Tibial artery (tissue), 4 donors: ENCODE measurements around the gene RAI2.
A peak's percentile ranks its signal among the peaks of the same experiment; 100 is the strongest.

Experiments used
- DNase-seq, 2 donors: peaks; one replicate each; pipeline ENCODE4 v3.0.0-alpha.2; 2019
- H3K27ac ChIP-seq, 2 donors: fragments of 200-600 bp; sonication (generic) in 1 of 2; 1 replicate in 1 of 2; 2 replicates in 1 of 2; pipeline ENCODE4 v1.5.1; 2018 to 2019; ENCODE audit warnings: mild to moderate bottlenecking in 1 of 2
- H3K27me3 ChIP-seq, 2 donors: fragments of 200-600 bp; sonication (generic) in 1 of 2; one replicate each; pipeline versions ENCODE4 v1.5.1 to v1.6.0; 2016 to 2019
- H3K36me3 ChIP-seq, 3 donors: fragments of 200-600 bp; sonication (generic) in 2 of 3; one replicate each; pipeline ENCODE4 v1.5.1; 2016 to 2019; ENCODE audit warnings: mild to moderate bottlenecking in 2 of 3
- H3K4me1 ChIP-seq, 4 donors: fragments of 200-600 bp; sonication (generic) in 2 of 4; 1 replicate in 3 of 4; 2 replicates in 1 of 4; pipeline ENCODE4 v1.5.1; 2016 to 2019
- H3K4me3 ChIP-seq, 2 donors: fragments of 200-600 bp; sonication (generic) in 1 of 2; 1 replicate in 1 of 2; 2 replicates in 1 of 2; pipeline ENCODE4 v1.5.1; 2018 to 2019; ENCODE audit warnings: mild to moderate bottlenecking in 2 of 2
- H3K9me3 ChIP-seq, 3 donors: fragments of 200-600 bp; sonication (generic) in 1 of 3; one replicate each; pipeline ENCODE4 v1.5.1; 2016 to 2019
- CTCF ChIP-seq, 2 experiments: fragments of 200-600 bp in 1 of 2; fragments of 450-650 bp in 1 of 2; IDR thresholded peaks; one replicate each; pipeline ENCODE4 v1.5.1; 2017 to 2019; ENCODE audit warnings: antibody characterized with exemption in 2 of 2, mild to moderate bottlenecking in 1 of 2, moderate library complexity in 1 of 2
- intact Hi-C: fragments of 100-400 bp; cut with DNase I; formaldehyde crosslinking; loops from one replicate; pipeline ENCODE4 v1.15.0; 2023; ENCODE audit warnings: low total_unique reads

The RAI2 gene

GRCh38 chrX:17869580-17869979 is 8.5 kb upstream of the RAI2 start:
- no peaks in the 10 kb centered on the region for H3K27me3 ChIP-seq
- H3K36me3 ChIP-seq: no peaks in the 10 kb centered on the region
- no peak for TF ChIP-seq CTCF (IDR thresholded peaks at IDR 0.05)
- H3K27ac ChIP-seq: no peak overlapping the region
- no peak overlapping the region for H3K4me3 ChIP-seq
- H3K9me3 ChIP-seq: no peaks in the 10 kb centered on the region
- intact Hi-C loops: no loop called here
- no peaks in the 10 kb centered on the region for H3K4me1 ChIP-seq
- no peak for DNase-seq

GRCh38 chrX:17861489-17862011 is 452 bp upstream of the RAI2 start:
- no peak for DNase-seq
- H3K4me1 ChIP-seq: peaks cover 0 to 6% (median 0%) of the 10 kb centered on the region in 4 donors
- H3K9me3 ChIP-seq: no peaks in the 10 kb centered on the region
- no peaks in the 10 kb centered on the region for H3K27me3 ChIP-seq
- H3K4me3 ChIP-seq: peak overlapping the region; percentile 59 to 79
- H3K36me3 ChIP-seq: no peaks in the 10 kb centered on the region
- H3K27ac ChIP-seq: peak overlapping the region; percentile 52 to 56
- intact Hi-C loops: no loop called here
- no peak for TF ChIP-seq CTCF (IDR thresholded peaks at IDR 0.05)

DNA sequence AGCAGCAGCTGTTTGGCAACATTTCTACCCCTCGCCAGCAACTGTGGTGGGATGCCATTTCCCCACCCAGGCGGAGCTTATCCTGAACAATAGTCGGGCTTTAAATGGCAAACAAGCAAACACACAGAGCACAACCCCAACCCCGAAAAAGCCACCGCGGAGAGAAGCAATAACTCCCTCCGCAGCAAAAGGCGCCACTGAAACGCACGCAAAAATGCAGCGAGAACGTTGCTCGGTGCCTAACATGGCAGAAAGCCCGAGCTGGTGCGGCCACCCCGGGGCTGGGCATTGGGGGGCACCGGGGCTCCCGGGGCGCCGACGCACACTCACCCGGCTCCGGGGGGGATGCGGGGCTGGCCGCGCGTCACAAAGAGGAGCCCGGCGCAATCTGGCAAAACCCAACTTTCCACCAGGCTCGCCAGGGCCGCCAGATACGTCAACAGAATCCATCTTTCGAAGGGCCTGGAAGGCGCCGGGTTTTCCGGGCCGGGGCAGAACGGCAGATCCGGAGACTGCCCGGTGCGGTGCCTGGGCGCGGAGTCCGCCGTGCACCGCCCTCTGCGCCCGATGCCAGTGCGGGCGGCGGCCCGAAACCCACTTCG is 818 bp downstream of the RAI2 start:
- no peaks in the 10 kb centered on the region for H3K36me3 ChIP-seq
- H3K27ac ChIP-seq: peak overlapping the region; percentile 57 to 66
- peak overlapping the region; percentile 59 to 79 for H3K4me3 ChIP-seq
- TF ChIP-seq CTCF (IDR thresholded peaks at IDR 0.05): no peak
- H3K9me3 ChIP-seq: no peaks in the 10 kb centered on the region
- peaks cover 0 to 6% (median 0%) of the 10 kb centered on the region in 4 donors for H3K4me1 ChIP-seq
- H3K27me3 ChIP-seq: no peaks in the 10 kb centered on the region
- DNase-seq: no peak
- intact Hi-C loops: no loop called here

GRCh38 chrX:17859609-17860178 is 1.4 kb downstream of the RAI2 start:
- intact Hi-C loops: no loop called here
- Histone ChIP-seq H3K9me3 (no peaks in the 10 kb centered on the region), H3K27ac (peak overlapping the region in 1 of 2 donors; percentile 57), H3K36me3 (no peaks in the 10 kb centered on the region), H3K27me3 (no peaks in the 10 kb centered on the region), H3K4me1 (peaks cover 0 to 7% (median 0%) of the 10 kb centered on the region in 4 donors), H3K4me3 (peak overlapping the region; percentile 59 to 79)
- DNase-seq: no peak
- no peak for TF ChIP-seq CTCF (IDR thresholded peaks at IDR 0.05)

DNA sequence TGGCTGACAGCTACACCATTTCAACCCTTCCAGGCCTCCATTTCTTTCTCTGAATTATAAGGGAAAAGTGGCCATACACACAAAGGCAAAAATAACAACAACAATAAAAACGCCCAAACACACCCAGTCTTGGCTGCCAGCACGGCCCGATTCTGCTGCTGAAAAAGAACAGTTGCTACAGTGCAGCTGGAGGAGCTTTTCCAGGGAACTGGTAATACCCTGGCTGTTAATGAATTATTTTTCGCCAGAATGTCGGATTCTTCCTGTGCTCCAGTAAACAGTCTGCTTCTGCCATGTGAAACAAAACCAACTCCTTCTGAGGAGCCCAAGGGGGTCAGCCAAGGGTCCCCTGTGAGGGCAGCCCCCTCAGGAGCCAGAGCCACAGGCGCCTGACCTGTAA is 6.6 kb downstream of the RAI2 start:
- Histone ChIP-seq H3K4me1 (peaks cover 0 to 14% (median 0%) of the 10 kb centered on the region in 4 donors), H3K27ac (no peak overlapping the region), H3K36me3 (no peaks in the 10 kb centered on the region), H3K4me3 (no peak overlapping the region), H3K27me3 (no peaks in the 10 kb centered on the region), H3K9me3 (no peaks in the 10 kb centered on the region)
- intact Hi-C loops: no loop called here
- DNase-seq: no peak
- TF ChIP-seq CTCF (IDR thresholded peaks at IDR 0.05): no peak
